Activated naive CD8-positive, alpha-beta T cell treated with anti-CD3 and anti-CD28 coated beads, Interleukin-2, amount 50 U/mL, for 16 hours (primary cell): ENCODE measurements around the gene KCNN2.

Experiments
- DNase-seq: peaks from one replicate; pipeline ENCODE4 v3.0.0-alpha.2; 2020; ENCODE audit warnings: low read depth, low spot score

KCNN2 gene

GRCh38 chr5:114362977-114363761 is 1.3 kb downstream of the KCNN2 start:
- DNase-seq: no peak

DNA sequence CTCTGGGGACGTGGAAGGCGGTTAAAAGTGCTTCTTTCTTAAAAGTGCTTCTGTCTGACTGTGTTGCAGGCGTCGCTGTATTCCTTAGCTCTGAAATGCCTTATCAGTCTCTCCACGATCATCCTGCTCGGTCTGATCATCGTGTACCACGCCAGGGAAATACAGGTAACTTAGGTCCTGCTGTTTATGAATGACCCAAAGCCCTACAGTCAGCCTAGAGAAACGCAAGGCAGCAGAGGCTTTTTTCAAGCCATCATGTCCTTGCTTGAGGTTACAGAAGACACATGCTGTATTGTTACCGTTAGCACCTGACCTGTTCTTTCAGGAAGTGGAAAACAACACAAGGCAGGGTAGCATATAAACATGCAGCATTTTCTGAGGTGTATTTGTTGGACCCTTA is 2.0 kb downstream of the KCNN2 start:
- DNase-seq: no peak

GRCh38 chr5:114367029-114367428 is 5.2 kb downstream of the KCNN2 start:
- DNase-seq: no peak

DNA sequence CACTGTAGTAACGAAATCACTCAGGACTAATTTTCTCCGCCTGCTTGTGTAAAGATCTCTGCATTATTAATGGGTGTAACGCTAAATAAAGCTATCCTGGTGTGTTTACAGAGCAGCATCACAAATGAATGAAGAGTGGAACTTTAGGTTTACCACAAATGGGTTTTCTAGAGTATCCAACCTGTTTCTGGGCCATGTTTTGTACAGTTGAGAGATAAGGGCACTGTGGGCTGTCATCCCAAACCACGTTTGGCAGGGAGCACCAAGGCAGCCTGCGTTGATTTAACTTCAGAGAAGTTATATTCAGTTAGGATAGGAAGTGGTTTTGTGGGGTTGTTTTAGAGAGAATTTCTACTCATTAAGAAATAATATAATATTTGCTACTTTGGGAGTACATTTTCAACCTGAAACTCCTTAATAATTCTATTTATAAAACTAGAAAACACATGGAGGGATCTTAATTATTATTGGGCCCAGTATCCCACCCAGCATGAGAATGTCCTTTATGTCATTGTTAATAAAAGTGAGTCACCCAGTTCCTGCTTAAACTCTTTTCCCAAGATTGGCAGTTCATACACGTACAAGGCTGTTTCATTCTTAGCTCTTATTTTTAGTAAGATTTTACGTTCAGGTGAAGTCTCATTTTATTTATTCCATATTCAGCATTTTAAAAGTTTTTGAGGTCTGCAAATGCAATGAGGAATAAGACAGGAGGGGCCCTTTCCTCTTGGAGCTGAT is 8.0 kb downstream of the KCNN2 start:
- DNase-seq: no peak

DNA sequence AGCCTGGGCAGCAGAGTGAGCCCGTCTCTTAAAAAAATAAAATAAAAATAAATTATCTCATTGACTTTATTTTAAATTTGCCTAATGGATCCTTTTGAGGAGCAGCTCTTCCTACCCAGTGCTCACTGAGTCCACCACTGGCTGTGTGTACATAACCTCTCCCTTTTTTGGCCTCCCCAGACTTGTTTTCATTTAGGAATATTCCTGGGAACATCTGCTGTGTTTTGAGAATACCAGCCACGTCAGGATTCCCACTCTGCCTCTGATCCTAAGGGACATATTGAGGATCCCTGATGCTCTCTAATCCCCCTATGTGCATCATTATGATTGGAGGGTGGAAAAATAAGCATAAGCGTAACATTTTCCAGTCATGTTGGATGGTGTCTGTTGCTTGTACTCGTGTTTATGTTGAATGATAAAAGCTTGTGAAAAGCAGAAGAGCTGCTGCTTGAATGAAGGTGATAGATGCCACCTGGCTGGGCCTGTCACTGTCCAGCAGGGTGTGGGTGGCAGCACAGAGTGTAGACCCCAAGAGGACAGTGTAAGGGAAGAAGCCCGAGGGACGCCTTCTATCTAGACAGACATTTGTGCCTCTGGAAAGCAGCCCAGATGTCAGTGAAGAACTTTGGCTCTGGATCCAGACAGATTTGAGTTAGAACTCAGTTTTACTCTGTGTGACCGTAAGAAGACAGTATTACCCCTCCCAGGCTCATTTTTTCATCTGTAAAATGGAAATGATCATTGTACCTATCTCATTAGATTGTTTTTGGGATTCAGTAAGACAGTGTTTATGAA is 15.4 kb downstream of the KCNN2 start:
- DNase-seq: no peak

GRCh38 chr5:114377946-114378345 is 16.1 kb downstream of the KCNN2 start:
- DNase-seq: no peak

GRCh38 chr5:114380721-114381120 is 18.9 kb downstream of the KCNN2 start:
- no peak for DNase-seq

GRCh38 chr5:114387433-114387832 is 25.6 kb downstream of the KCNN2 start:
- no peak for DNase-seq

- no peak for DNase-seq
These were observed 28.6 kb downstream of the KCNN2 start for GRCh38 chr5:114390431-114390830.

- DNase-seq: no peak
These were observed 29.5 kb downstream of the KCNN2 start for GRCh38 chr5:114391321-114391720.

DNA sequence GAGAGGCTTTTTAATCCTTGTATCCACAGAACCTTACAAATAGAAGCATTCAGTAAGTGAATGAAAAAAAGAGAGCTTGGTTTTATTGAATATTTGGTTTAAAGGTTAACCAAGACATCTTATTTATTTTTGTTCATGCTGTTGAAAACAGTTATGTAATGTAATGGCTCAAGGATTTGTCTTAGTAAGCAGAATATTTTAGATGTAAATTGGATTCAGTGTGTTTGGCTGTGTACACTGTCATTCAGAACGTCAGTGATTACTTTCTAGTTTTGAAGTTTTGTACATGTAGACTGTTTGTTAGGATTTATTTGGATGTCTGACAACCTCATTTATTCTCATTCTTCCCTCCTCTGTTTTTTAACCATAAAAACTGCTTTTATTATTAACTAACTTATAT is 31.3 kb downstream of the KCNN2 start:
- no peak for DNase-seq

DNA sequence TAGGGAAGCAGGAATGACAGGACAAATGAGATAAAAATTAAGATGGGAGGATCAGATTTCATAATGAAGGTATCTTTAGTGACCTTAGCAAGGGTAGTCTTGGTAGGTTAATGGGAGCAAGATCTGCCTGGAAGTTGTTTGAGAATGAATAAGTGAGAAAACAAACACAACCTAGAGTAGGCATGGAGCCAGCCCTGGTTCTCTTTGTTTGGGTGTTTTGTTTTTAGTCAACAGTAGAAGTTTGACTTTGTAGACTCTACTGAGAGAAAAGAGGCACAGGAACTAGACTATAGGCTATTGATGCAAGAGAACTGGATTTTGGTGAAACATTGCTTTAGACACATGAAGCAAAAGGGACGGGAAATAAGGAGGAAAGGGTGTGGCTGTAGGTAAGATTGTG is 40.3 kb downstream of the KCNN2 start:
- DNase-seq: no peak

GRCh38 chr5:114407783-114408182 is 45.9 kb downstream of the KCNN2 start:
- no peak for DNase-seq

GRCh38 chr5:114408847-114409246 is 47.0 kb downstream of the KCNN2 start:
- DNase-seq: no peak

DNA sequence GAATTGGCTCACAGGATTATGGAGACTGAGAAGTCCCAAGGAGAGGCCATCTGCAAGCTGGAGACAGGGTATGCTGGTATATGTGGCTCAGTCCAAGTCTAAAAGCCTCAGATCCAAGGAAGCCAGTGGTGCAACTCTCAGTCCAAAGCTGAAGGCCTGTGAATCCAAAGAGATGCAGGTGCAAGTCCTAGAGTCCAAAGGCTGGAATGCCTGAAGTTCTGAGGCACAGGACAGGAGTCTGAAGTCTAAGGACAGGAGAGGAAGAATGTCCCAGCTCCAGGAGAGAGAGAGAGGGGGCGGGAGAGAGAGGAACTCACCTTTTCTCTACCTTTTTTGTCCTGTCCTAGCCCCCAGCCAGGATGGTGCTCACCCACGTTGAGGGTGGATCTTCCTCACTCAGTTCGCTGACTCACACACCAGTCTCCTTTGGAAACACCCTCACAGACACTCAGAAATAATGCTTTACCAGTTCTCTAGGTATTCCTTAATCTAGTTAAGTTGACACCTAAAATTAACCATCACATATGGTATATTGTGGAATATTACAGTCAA is 49.6 kb downstream of the KCNN2 start:
- no peak for DNase-seq

GRCh38 chr5:114412510-114413171 is 50.8 kb downstream of the KCNN2 start:
- no peak for DNase-seq

DNA sequence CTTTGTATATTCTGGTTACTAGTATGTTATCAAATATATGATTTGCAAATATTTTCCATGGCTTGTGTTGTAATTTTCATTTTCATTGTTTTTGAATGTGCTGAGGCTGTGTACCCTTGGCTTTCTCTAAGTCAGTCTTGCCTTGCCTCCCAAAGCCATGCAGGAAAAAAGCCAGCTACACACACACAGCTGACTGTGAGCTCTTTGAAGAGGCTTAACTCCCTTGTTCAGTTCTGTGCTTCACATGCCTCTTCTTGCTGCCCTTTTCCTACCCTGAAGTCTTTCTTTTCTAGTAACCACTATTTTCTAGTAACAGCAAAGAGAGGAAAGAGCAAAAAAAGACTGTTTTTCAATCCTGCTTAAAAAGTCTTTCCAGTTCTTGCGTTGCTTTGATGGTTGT is 53.9 kb downstream of the KCNN2 start:
- no peak for DNase-seq

- no peak for DNase-seq
These were observed 54.4 kb downstream of the KCNN2 start for GRCh38 chr5:114416254-114416653.

DNA sequence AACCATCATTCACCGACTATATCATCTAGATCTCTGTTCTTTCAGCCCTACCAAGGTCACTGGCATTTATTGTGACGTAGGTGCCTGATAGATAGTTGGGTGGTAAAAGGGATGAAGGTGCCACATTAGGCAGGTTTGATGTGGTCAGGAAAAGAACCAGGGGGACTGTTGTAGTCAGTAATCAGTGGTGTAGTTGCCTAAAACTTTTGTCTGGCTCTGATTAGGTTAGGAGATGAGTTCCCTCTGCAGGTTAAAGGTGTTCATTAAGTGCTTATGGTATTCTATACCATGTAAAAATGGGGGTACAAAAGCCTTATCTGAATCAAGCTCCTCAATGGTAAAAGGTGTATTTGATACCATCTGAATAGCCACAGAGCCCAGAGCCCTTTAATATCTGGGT is 55.6 kb downstream of the KCNN2 start:
- no peak for DNase-seq

- DNase-seq: no peak
These were observed 56.6 kb downstream of the KCNN2 start for GRCh38 chr5:114418176-114419066.

DNA sequence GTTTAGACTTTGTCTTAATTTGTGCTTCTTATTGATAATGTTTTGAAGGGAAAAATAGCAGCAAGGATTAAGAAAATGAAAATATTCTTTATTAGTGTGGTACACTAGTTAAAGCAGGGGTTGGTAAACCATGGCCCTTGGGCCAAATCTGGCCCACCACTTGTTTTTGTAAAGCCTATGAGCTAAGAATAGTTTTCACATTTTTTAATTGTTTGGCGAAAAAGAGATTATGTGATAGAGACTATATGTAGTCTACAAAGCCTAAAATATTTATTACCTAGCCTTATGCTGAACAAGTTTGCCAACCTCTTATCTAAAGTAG is 57.2 kb downstream of the KCNN2 start:
- DNase-seq: no peak
